ENCODE measurements around the gene CSGALNACT2.

Gene CSGALNACT2

GRCh38 chr10:43166207-43166879, 28.1 kb downstream of the CSGALNACT2 start:
- ChIA-PET CTCF (interaction anchor here (0.6 kb wide), 1 partner anchor 404 kb away, joined by 3 read pairs; no protein-coding TSS in a partner anchor), POLR2A (ENCODE audit: low non-redundant PET) (no interaction called here)
- TF ChIP-seq CTCF (conservative IDR thresholded peaks at IDR 0.05; ENCODE audit: low read depth), result no peak
- DNase-seq (ENCODE audit: low spot score), result no peak
- no peak overlapping the region for H3K27ac ChIP-seq

- CTCF ChIA-PET, result interaction anchor here (0.7 kb wide), 1 partner anchor 9 kb away, joined by 3 read pairs; no protein-coding TSS in a partner anchor
- POLR2A ChIA-PET (ENCODE audit: low non-redundant PET), result no interaction called here
- DNase-seq (ENCODE audit: low spot score), result no peak
- no peak overlapping the region for H3K27ac ChIP-seq
- no peak for TF ChIP-seq CTCF (conservative IDR thresholded peaks at IDR 0.05; ENCODE audit: low read depth)
Measured at GRCh38 chr10:43166880-43167497, 28.7 kb downstream of the CSGALNACT2 start.

GRCh38 chr10:43167498-43167889, 29.2 kb downstream of the CSGALNACT2 start:
- CTCF ChIA-PET, result interaction anchor here (0.7 kb wide), 1 partner anchor 9 kb away, joined by 3 read pairs; no protein-coding TSS in a partner anchor
- no peak for DNase-seq (ENCODE audit: low spot score)
- H3K27ac ChIP-seq, result no peak overlapping the region
- POLR2A ChIA-PET (ENCODE audit: low non-redundant PET), result no interaction called here
- no peak for TF ChIP-seq CTCF (conservative IDR thresholded peaks at IDR 0.05; ENCODE audit: low read depth)

GRCh38 chr10:43170491-43170890, 32.2 kb downstream of the CSGALNACT2 start:
- TF ChIP-seq CTCF (conservative IDR thresholded peaks at IDR 0.05; ENCODE audit: low read depth), result no peak
- H3K27ac ChIP-seq, result no peak overlapping the region
- no peak for DNase-seq (ENCODE audit: low spot score)
- ChIA-PET POLR2A (ENCODE audit: low non-redundant PET) (no interaction called here), CTCF (interaction anchor here (0.6 to 0.8 kb wide), 2 partner anchors 34 to 134 kb away, joined by 3 read pairs; no protein-coding TSS in a partner anchor)

- no peak for TF ChIP-seq CTCF (conservative IDR thresholded peaks at IDR 0.05; ENCODE audit: low read depth)
- no peak overlapping the region for H3K27ac ChIP-seq
- POLR2A ChIA-PET (ENCODE audit: low non-redundant PET), result no interaction called here
- DNase-seq (ENCODE audit: low spot score), result no peak
- CTCF ChIA-PET, result interaction anchor here (0.6 to 0.7 kb wide), 2 partner anchors 51 to 415 kb away, joined by 3 to 6 read pairs; no protein-coding TSS in a partner anchor
Measured at GRCh38 chr10:43172645-43173044, 34.4 kb downstream of the CSGALNACT2 start.

GRCh38 chr10:43173120-43173519, 34.9 kb downstream of the CSGALNACT2 start:
- no peak overlapping the region for H3K27ac ChIP-seq
- CTCF ChIA-PET, result interaction anchor here (0.6 to 0.7 kb wide), 2 partner anchors 50 to 415 kb away, joined by 3 to 6 read pairs; no protein-coding TSS in a partner anchor
- DNase-seq (ENCODE audit: low spot score), result no peak
- TF ChIP-seq CTCF (conservative IDR thresholded peaks at IDR 0.05; ENCODE audit: low read depth), result no peak
- POLR2A ChIA-PET (ENCODE audit: low non-redundant PET), result no interaction called here
